Fibroblast of lung (primary cell): ENCODE data around the gene CSNK1A1.

ENCODE experiments used
- CTCF ChIP-seq, 2 donors: IDR thresholded peaks in 1 of 2; conservative IDR thresholded peaks in 1 of 2; 1 replicate in 1 of 2; 2 replicates in 1 of 2; pipeline ENCODE4 v1.5.1; 2011 to 2012; ENCODE audit warnings: low read length in 2 of 2, control low read depth in 1 of 2, inconsistent platforms in 1 of 2, low read depth in 1 of 2, mild to moderate bottlenecking in 1 of 2
- EZH2 ChIP-seq: IDR thresholded peaks from 2 replicates; pipeline ENCODE4 v1.5.1; 2012; ENCODE audit warnings: low read length, control low read depth, mild to moderate bottlenecking; ENCODE audit errors: missing control alignments

GRCh38 chr5:149473441-149473840 is 77.8 kb downstream of the CSNK1A1 start:
- TF ChIP-seq CTCF (conservative IDR thresholded peaks at IDR 0.05 in 1 of 2, IDR thresholded peaks at IDR 0.05 in 1 of 2; ENCODE audit: low read depth in 1 of 2, low read length in 2 of 2) = no peak
- TF ChIP-seq EZH2 = no peak
